ENCODE measurements around the gene CIAO3. TPM values are rescaled to one million over a fixed set of nuclear protein-coding genes. Genes with fewer than 3 reads are reported as not detected.
"Not testable (repeated sequence)": the region's sequence is repeated elsewhere in the genome, so short reads cannot be mapped to it uniquely, and the experiment has no call there.

The CIAO3 gene
- total RNA-seq, 1 experiment from 2014 or later = 51.9 TPM

DNA sequence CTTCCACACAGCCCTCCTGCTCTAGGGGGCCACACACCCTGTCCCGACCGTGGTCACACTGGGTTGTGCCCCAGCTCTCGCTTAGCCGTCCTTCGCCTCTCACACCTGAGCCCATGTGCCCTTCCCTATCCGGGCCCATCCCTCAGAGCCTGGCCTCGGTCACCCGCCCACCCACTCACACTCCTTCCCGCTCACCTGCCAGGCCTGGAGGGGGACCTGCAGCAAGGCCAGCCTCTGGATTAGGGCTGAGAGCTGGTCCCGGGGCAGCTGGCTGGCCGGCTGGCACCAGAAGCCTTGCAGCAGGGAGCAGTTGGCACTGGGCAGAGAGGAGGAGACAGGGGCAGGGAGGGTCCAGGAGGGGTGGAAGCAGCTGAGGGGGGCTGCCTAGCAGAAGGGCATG lies 37.6 kb upstream of the CIAO3 start:
- Mint-ChIP-seq H3K4me3 (ENCODE audit: low read depth, unreplicated experiment) (no peak overlapping the region), H3K9me3 (ENCODE audit: low read depth, unreplicated experiment) (no peaks in the 10 kb centered on the region), H3K27me3 (ENCODE audit: unreplicated experiment) (peaks cover 27% of the 10 kb centered on the region), H3K27ac (ENCODE audit: unreplicated experiment) (no peak overlapping the region), H3K36me3 (ENCODE audit: insufficient read depth, unreplicated experiment) (peaks cover 10% of the 10 kb centered on the region), H3K4me1 (ENCODE audit: low read depth, unreplicated experiment) (peaks cover 8% of the 10 kb centered on the region)
- CTCF ChIA-PET = no interaction called here
- DNase-seq = no peak
- BruUV-seq (replicated peaks) = no TSS peak
- TF ChIP-seq, protein P1, sequence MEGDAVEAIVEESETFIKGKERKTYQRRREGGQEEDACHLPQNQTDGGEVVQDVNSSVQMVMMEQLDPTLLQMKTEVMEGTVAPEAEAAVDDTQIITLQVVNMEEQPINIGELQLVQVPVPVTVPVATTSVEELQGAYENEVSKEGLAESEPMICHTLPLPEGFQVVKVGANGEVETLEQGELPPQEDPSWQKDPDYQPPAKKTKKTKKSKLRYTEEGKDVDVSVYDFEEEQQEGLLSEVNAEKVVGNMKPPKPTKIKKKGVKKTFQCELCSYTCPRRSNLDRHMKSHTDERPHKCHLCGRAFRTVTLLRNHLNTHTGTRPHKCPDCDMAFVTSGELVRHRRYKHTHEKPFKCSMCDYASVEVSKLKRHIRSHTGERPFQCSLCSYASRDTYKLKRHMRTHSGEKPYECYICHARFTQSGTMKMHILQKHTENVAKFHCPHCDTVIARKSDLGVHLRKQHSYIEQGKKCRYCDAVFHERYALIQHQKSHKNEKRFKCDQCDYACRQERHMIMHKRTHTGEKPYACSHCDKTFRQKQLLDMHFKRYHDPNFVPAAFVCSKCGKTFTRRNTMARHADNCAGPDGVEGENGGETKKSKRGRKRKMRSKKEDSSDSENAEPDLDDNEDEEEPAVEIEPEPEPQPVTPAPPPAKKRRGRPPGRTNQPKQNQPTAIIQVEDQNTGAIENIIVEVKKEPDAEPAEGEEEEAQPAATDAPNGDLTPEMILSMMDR (IDR thresholded peaks at IDR 0.05; ENCODE audit: unreplicated experiment) = no peak
- intact Hi-C loops (cut with micrococcal nuclease; ENCODE audit: unreplicated experiment) = no loop called here

DNA sequence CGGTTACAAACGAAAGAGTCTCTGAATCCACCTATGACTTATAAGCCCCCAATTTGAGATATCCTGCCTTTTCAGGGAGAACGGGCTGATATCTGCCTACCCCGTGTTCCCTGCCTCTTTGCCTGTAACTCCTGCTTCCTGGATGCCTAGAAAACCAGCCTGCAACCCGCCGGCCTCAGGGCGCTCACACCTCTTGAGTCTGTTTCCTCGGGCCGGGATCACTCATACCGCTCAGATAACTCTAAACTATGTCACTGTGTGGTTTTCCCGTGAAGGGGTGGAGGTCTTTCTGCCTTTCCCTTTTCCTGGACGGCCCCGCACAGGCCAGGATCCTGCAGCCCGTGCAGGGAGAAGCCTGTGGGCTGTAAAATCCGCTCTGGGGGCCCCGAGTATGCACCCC lies 37.0 kb upstream of the CIAO3 start:
- Mint-ChIP-seq H3K36me3 (ENCODE audit: insufficient read depth, unreplicated experiment) (peaks cover 5% of the 10 kb centered on the region), H3K27ac (ENCODE audit: unreplicated experiment) (no peak overlapping the region), H3K27me3 (ENCODE audit: unreplicated experiment) (peaks cover 28% of the 10 kb centered on the region), H3K4me1 (ENCODE audit: low read depth, unreplicated experiment) (peaks cover 8% of the 10 kb centered on the region), H3K9me3 (ENCODE audit: low read depth, unreplicated experiment) (no peaks in the 10 kb centered on the region), H3K4me3 (ENCODE audit: low read depth, unreplicated experiment) (no peak overlapping the region)
- BruUV-seq (replicated peaks) = no TSS peak
- intact Hi-C loops (cut with micrococcal nuclease; ENCODE audit: unreplicated experiment) = no loop called here
- CTCF ChIA-PET = no interaction called here
- DNase-seq = no peak
- TF ChIP-seq, protein P1 (IDR thresholded peaks at IDR 0.05; ENCODE audit: unreplicated experiment) = no peak

DNA sequence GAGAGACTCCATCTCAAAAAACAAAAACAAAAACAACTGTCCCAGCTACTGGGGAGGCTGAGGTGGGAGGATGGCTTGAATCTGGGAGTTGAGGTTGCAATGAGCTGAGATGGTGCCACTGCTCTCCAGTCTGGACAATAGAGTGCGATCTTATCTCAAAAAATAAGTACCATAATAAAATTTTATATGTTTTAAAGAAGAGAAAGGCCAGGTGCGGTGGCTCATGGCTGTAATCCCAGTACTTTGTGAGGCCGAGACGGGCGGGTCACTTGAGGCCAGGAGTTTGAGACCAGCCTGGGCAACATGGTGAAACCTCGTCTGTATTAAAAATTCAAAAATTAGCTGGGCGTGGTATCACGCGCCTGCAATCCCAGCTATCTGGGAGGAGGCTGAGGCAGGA lies 36.0 kb upstream of the CIAO3 start:
- intact Hi-C loops (cut with micrococcal nuclease; ENCODE audit: unreplicated experiment) = no loop called here
- peaks cover 28% of the 10 kb centered on the region for H3K27me3 Mint-ChIP-seq (ENCODE audit: unreplicated experiment)
- no TSS peak for BruUV-seq (replicated peaks)
- TF ChIP-seq, protein P1 (IDR thresholded peaks at IDR 0.05; ENCODE audit: unreplicated experiment) = no peak
- peaks cover 8% of the 10 kb centered on the region for H3K4me1 Mint-ChIP-seq (ENCODE audit: low read depth, unreplicated experiment)
- no peaks in the 10 kb centered on the region for H3K9me3 Mint-ChIP-seq (ENCODE audit: low read depth, unreplicated experiment)
- CTCF ChIA-PET = interaction anchor here (0.7 kb wide), 1 partner anchor 278 kb away, joined by 3 read pairs; no protein-coding TSS in a partner anchor
- no peak overlapping the region for H3K4me3 Mint-ChIP-seq (ENCODE audit: low read depth, unreplicated experiment)
- peaks cover 1% of the 10 kb centered on the region for H3K36me3 Mint-ChIP-seq (ENCODE audit: insufficient read depth, unreplicated experiment)
- no peak for DNase-seq
- no peak overlapping the region for H3K27ac Mint-ChIP-seq (ENCODE audit: unreplicated experiment)

DNA sequence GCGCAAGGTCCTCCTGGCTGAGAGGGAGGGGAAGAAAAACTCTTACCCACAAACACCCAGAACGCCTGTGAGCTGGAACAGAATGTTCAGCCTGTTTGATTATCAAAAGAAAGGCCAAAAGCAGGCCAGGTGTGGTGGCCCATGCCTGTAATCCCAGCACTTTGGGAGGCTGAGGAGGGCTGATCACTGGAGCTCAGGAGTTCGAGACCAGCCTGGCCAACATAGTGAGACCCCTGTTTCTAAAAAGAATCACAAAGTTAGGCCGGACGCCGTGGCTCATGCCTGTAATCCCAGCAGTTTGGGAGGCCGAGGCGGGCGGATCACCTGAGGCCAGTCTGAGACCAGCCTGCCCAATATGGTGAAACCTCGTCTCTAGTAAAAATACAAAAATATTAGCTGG lies 35.5 kb upstream of the CIAO3 start:
- BruUV-seq (replicated peaks); H3K4me3 Mint-ChIP-seq (ENCODE audit: low read depth, unreplicated experiment); H3K36me3 Mint-ChIP-seq (ENCODE audit: insufficient read depth, unreplicated experiment); H3K4me1 Mint-ChIP-seq (ENCODE audit: low read depth, unreplicated experiment); H3K27ac Mint-ChIP-seq (ENCODE audit: unreplicated experiment); DNase-seq; intact Hi-C loops (cut with micrococcal nuclease; ENCODE audit: unreplicated experiment); H3K9me3 Mint-ChIP-seq (ENCODE audit: low read depth, unreplicated experiment): not testable (repeated sequence)
- CTCF ChIA-PET = interaction anchor here (0.7 kb wide), 1 partner anchor 278 kb away, joined by 3 read pairs; no protein-coding TSS in a partner anchor
- peaks cover 31% of the 10 kb centered on the region for H3K27me3 Mint-ChIP-seq (ENCODE audit: unreplicated experiment)

DNA sequence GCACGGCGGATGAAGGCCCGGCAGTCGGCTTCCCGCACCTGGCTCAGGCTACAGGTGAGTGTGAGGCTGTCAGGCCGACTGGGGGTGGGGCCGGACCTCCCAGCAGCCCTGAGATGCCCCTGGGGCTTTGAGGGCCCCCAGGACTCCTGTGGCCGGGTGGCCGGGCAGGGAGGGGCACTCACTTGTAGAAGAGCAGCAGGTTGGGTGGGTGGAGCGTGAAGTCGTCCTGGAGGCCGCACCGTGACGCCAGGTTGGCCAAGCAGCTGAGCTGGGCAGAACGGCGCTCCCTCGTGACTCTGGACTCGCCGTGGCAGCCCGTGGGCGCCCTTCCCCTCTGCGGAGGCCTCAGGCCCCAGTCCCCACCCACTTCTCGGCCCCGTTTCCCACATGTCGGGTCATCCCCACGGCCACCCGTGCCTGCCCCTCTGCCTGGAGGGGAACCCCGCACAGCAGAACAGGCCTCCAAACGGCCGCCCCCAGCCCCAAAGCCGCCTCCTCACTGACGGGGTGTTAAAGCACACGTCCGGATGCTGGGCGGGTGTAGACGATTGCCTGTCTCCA lies 34.5 kb upstream of the CIAO3 start:
- no peaks in the 10 kb centered on the region for H3K36me3 Mint-ChIP-seq (ENCODE audit: insufficient read depth, unreplicated experiment)
- peaks cover 8% of the 10 kb centered on the region for H3K4me1 Mint-ChIP-seq (ENCODE audit: low read depth, unreplicated experiment)
- TF ChIP-seq, protein P1 (IDR thresholded peaks at IDR 0.05; ENCODE audit: unreplicated experiment) = no peak
- intact Hi-C loops (cut with micrococcal nuclease; ENCODE audit: unreplicated experiment) = no loop called here
- BruUV-seq (replicated peaks) = no TSS peak
- no peaks in the 10 kb centered on the region for H3K9me3 Mint-ChIP-seq (ENCODE audit: low read depth, unreplicated experiment)
- no peak overlapping the region for H3K4me3 Mint-ChIP-seq (ENCODE audit: low read depth, unreplicated experiment)
- H3K27me3 Mint-ChIP-seq (ENCODE audit: unreplicated experiment) = peaks cover 38% of the 10 kb centered on the region
- DNase-seq = no peak
- CTCF ChIA-PET = no interaction called here
- H3K27ac Mint-ChIP-seq (ENCODE audit: unreplicated experiment) = no peak overlapping the region

Data from Calu3 (cell line).